ENCODE results near the gene CDC42BPB. TPM values are rescaled to one million over a fixed set of nuclear protein-coding genes. Genes with fewer than 3 reads are reported as not detected.

CDC42BPB gene
- total and polyA plus RNA-seq, 2 of the 13 experiments (the other 11 are each of a cell fraction or from before 2014, with no cell fraction given): 19.7 to 32.3 TPM

DNA sequence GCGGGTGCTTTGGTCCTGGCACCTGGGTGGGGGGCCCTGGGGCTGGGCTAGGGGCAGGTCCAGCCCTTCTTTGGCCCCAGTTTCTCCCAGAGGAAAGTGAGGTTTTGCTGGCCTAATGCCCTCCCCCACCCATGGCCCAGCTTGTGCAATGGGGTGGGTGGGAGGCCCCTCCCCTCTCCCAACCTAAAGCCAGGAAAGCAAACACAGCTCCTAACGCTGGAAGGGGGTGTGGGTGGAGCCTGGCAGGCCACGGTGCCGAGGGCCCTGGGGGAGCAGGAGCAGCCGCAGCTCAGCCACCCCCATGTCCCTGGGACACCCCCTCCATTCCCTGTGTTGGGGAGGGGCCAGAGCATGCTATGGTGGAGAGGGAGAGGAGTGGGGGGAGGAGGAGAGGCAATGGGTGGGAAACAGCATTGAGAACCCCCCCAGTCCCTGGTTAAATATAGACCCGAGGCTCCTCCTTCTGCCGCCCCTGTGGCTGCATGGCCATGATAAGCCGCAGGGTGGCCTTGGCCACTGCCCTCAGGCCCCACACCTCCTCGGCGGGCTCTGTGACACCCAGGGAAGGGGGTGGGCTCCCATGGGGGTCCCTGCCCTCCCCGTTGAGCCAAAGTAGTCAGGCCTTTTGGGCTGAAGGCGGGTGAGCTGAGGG lies 41.9 kb upstream of the CDC42BPB start (continued):
- TF ChIP-seq, protein P1, sequence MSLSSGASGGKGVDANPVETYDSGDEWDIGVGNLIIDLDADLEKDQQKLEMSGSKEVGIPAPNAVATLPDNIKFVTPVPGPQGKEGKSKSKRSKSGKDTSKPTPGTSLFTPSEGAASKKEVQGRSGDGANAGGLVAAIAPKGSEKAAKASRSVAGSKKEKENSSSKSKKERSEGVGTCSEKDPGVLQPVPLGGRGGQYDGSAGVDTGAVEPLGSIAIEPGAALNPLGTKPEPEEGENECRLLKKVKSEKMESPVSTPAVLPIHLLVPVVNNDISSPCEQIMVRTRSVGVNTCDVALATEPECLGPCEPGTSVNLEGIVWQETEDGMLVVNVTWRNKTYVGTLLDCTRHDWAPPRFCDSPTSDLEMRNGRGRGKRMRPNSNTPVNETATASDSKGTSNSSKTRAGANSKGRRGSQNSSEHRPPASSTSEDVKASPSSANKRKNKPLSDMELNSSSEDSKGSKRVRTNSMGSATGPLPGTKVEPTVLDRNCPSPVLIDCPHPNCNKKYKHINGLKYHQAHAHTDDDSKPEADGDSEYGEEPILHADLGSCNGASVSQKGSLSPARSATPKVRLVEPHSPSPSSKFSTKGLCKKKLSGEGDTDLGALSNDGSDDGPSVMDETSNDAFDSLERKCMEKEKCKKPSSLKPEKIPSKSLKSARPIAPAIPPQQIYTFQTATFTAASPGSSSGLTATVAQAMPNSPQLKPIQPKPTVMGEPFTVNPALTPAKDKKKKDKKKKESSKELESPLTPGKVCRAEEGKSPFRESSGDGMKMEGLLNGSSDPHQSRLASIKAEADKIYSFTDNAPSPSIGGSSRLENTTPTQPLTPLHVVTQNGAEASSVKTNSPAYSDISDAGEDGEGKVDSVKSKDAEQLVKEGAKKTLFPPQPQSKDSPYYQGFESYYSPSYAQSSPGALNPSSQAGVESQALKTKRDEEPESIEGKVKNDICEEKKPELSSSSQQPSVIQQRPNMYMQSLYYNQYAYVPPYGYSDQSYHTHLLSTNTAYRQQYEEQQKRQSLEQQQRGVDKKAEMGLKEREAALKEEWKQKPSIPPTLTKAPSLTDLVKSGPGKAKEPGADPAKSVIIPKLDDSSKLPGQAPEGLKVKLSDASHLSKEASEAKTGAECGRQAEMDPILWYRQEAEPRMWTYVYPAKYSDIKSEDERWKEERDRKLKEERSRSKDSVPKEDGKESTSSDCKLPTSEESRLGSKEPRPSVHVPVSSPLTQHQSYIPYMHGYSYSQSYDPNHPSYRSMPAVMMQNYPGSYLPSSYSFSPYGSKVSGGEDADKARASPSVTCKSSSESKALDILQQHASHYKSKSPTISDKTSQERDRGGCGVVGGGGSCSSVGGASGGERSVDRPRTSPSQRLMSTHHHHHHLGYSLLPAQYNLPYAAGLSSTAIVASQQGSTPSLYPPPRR (CRISPR knock-in tag; IDR thresholded peaks at IDR 0.05; ENCODE audit: borderline replicate concordance): peak; percentile 81
- 0 out of 2 replicates have a peak, but pooled peaks have one; percentile 62 for TF ChIP-seq ZNF136 (CRISPR knock-in tag; IDR thresholded peaks at IDR 0.05; ENCODE audit: low read depth)
- TF ChIP-seq NCOA1 (CRISPR knock-in tag; IDR thresholded peaks at IDR 0.05): peak; percentile 32; the same call in 1 of the 2 replicates
- TF ChIP-seq KLF16 (CRISPR knock-in tag; IDR thresholded peaks at IDR 0.05): peak in 1 of 2 experiments; percentile 66; a peak in 1 of 4 replicates
- no peak for TF ChIP-seq SUZ12 (IDR thresholded peaks at IDR 0.05; ENCODE audit: low read depth, low read length)
- TF ChIP-seq PHF21A (CRISPR knock-in tag; IDR thresholded peaks at IDR 0.05): peak; percentile 96
- TF ChIP-seq ZNF367 (CRISPR knock-in tag; IDR thresholded peaks at IDR 0.05; ENCODE audit: borderline replicate concordance): 0 out of 2 replicates have a peak, but pooled peaks have one; percentile 53
- TF ChIP-seq MIER3 (CRISPR knock-in tag; IDR thresholded peaks at IDR 0.05; ENCODE audit: borderline replicate concordance): peak; percentile 86; the same call in 1 of the 2 replicates
- TF ChIP-seq, protein P2, sequence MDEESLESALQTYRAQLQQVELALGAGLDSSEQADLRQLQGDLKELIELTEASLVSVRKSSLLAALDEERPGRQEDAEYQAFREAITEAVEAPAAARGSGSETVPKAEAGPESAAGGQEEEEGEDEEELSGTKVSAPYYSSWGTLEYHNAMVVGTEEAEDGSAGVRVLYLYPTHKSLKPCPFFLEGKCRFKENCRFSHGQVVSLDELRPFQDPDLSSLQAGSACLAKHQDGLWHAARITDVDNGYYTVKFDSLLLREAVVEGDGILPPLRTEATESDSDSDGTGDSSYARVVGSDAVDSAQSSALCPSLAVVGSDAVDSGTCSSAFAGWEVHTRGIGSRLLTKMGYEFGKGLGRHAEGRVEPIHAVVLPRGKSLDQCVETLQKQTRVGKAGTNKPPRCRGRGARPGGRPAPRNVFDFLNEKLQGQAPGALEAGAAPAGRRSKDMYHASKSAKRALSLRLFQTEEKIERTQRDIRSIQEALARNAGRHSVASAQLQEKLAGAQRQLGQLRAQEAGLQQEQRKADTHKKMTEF (CRISPR knock-in tag; IDR thresholded peaks at IDR 0.05): peak; percentile 90
- no peak for TF ChIP-seq ZNF253 (CRISPR knock-in tag; IDR thresholded peaks at IDR 0.05; ENCODE audit: borderline replicate concordance)
- TF ChIP-seq FOSL2 (CRISPR knock-in tag; IDR thresholded peaks at IDR 0.05): peak; percentile 48; the same call in 1 of the 2 replicates
- peak; percentile 90 for TF ChIP-seq SAP130 (CRISPR knock-in tag; IDR thresholded peaks at IDR 0.05; ENCODE audit: low read depth)
- TF ChIP-seq, protein P3, sequence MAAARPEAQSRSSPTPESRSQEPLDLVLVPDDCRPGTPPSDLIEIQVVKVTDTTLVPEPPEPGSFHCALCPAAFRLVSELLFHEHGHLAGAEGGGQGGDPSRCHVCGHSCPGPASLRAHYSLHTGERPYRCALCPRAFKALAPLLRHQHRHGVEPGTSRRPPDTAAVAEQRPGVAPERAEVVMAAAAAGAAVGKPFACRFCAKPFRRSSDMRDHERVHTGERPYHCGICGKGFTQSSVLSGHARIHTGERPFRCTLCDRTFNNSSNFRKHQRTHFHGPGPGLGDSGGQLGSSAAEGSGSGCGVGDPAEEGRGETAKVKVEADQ (CRISPR knock-in tag; IDR thresholded peaks at IDR 0.05; ENCODE audit: borderline replicate concordance): no peak
- peak; percentile 77 for TF ChIP-seq NR2F6 (IDR thresholded peaks at IDR 0.05)
- TF ChIP-seq NR2F6 (CRISPR knock-in tag; IDR thresholded peaks at IDR 0.05): peak; percentile 82; the same call in 1 of the 2 replicates
- TF ChIP-seq, protein P4, sequence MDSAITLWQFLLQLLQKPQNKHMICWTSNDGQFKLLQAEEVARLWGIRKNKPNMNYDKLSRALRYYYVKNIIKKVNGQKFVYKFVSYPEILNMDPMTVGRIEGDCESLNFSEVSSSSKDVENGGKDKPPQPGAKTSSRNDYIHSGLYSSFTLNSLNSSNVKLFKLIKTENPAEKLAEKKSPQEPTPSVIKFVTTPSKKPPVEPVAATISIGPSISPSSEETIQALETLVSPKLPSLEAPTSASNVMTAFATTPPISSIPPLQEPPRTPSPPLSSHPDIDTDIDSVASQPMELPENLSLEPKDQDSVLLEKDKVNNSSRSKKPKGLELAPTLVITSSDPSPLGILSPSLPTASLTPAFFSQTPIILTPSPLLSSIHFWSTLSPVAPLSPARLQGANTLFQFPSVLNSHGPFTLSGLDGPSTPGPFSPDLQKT (CRISPR knock-in tag; IDR thresholded peaks at IDR 0.05; ENCODE audit: borderline replicate concordance): no peak
- TF ChIP-seq RBAK (CRISPR knock-in tag; IDR thresholded peaks at IDR 0.05): no peak
- no peak for TF ChIP-seq SYNCRIP (IDR thresholded peaks at IDR 0.05; ENCODE audit: insufficient read depth, low read depth, low read length)
- peak; percentile 19; the same call in 1 of the 2 replicates for TF ChIP-seq JUN (CRISPR knock-in tag; IDR thresholded peaks at IDR 0.05)
- no peak for TF ChIP-seq NONO (IDR thresholded peaks at IDR 0.05)
- TF ChIP-seq NONO (CRISPR knock-in tag; conservative IDR thresholded peaks at IDR 0.05): peak; percentile 99
- TF ChIP-seq IKZF1 (IDR thresholded peaks at IDR 0.05): no peak
